H1 (cell line): ENCODE data around the gene ACTL10. TPM values are rescaled to one million over a fixed set of nuclear protein-coding genes. Genes with fewer than 3 reads are reported as not detected.

Source experiments
- CTCF ChIA-PET: fragments of 300-600 bp; sonication (Branson Sonifier 250); formaldehyde crosslinking; loops from one replicate; lab custom pipeline; 2021; ENCODE audit not compliant: partially characterized antibody; lab: Charles Lee
- POLR2A ChIA-PET: fragments of 300-600 bp; sonication (Branson Sonifier 250); formaldehyde crosslinking; loops from one replicate; lab custom pipeline; 2021; ENCODE audit warnings: inconsistent platforms; ENCODE audit not compliant: partially characterized antibody; lab: Charles Lee
- DNase-seq, 2 experiments: peaks; one replicate each; pipeline versions ENCODE4 v3.0.0 to v3.0.0-alpha.2; 2010 to 2022; ENCODE audit warnings: low spot score in 2 of 2, low read depth in 1 of 2, mixed read lengths in 1 of 2
- FAIRE-seq: peaks from 2 replicates; lab custom pipeline; 2011; peaks lifted over from hg19 to GRCh38; lab: Jason Lieb, UNC
- H2AFZ ChIP-seq: 2 replicates; pipeline ENCODE4 v1.8.1; 2012; ENCODE audit warnings: low read length, inconsistent platforms
- H2AK5ac ChIP-seq: 2 replicates; pipeline ENCODE4 v1.6.1; 2013; ENCODE audit warnings: low read depth, low read length
- H2BK120ac ChIP-seq: replicated peaks from 2 replicates; pipeline ENCODE3; 2013; ENCODE audit warnings: low read depth, low read length, inconsistent platforms
- H2BK12ac ChIP-seq: 2 replicates; pipeline ENCODE4 v1.6.1; 2013; ENCODE audit warnings: low read depth, low read length
- H2BK15ac ChIP-seq: 2 replicates; pipeline ENCODE4 v1.6.1; 2013; ENCODE audit warnings: low read length
- H2BK20ac ChIP-seq: 2 replicates; pipeline ENCODE4 v1.6.1; 2013; ENCODE audit warnings: low read length
- H2BK5ac ChIP-seq: 2 replicates; pipeline ENCODE4 v1.6.1; 2013; ENCODE audit warnings: low read depth, low read length
- H3K14ac ChIP-seq: 2 replicates; pipeline ENCODE4 v1.6.1; 2013; ENCODE audit warnings: inconsistent platforms; ENCODE audit not compliant: insufficient read length
- H3K18ac ChIP-seq: 2 replicates; pipeline ENCODE4 v1.6.1; 2013; ENCODE audit warnings: low read length; ENCODE audit errors: extremely low read depth
- H3K23ac ChIP-seq: 2 replicates; pipeline ENCODE4 v1.6.1; 2013; ENCODE audit warnings: inconsistent platforms; ENCODE audit not compliant: insufficient read length
- H3K23me2 ChIP-seq: 2 replicates; pipeline ENCODE4 v1.6.1; 2013; ENCODE audit warnings: low read depth, low read length
- H3K27ac ChIP-seq: 2 replicates; pipeline ENCODE4 v1.6.1; 2011; ENCODE audit warnings: low read depth, low read length, inconsistent platforms
- H3K27me3 ChIP-seq, 4 experiments: replicated peaks in 1 of 4; 1 replicate in 1 of 4; 2 replicates in 3 of 4; pipeline versions ENCODE4 v1.6.1 to v1.8.1; 2011 to 2013; ENCODE audit warnings: low read length in 3 of 4, mild to moderate bottlenecking in 3 of 4, inconsistent platforms in 2 of 4, mixed read lengths in 2 of 4, moderate library complexity in 1 of 4; ENCODE audit not compliant: control insufficient read depth in 3 of 4, insufficient read depth in 3 of 4; ENCODE audit errors: extremely low read depth in 1 of 4
- H3K36me3 ChIP-seq, 4 experiments: 2 replicates each; pipeline versions ENCODE4 v1.6.1 to v1.8.1; 2011 to 2013; ENCODE audit warnings: mild to moderate bottlenecking in 4 of 4, low read length in 3 of 4, moderate library complexity in 2 of 4, control low read depth in 1 of 4, inconsistent platforms in 1 of 4; ENCODE audit not compliant: insufficient read depth in 4 of 4, control insufficient read depth in 2 of 4
- H3K4ac ChIP-seq: replicated peaks from 2 replicates; pipeline ENCODE3; 2013; ENCODE audit warnings: low read length, low read depth, mixed read lengths, inconsistent platforms; ENCODE audit not compliant: insufficient read length
- H3K4me1 ChIP-seq, 4 experiments: replicated peaks in 1 of 4; 1 replicate in 1 of 4; 2 replicates in 3 of 4; pipeline versions ENCODE4 v1.6.1 to v1.8.1; 2011 to 2013; ENCODE audit warnings: low read length in 3 of 4, inconsistent platforms in 2 of 4, mixed read lengths in 1 of 4; ENCODE audit not compliant: insufficient read depth in 4 of 4, control insufficient read depth in 3 of 4
- H3K4me2 ChIP-seq, 2 experiments: 2 replicates each; pipeline versions ENCODE4 v1.6.1 to v1.8.1; 2011 to 2013; ENCODE audit warnings: low read depth in 2 of 2, low read length in 2 of 2, control low read depth in 1 of 2, inconsistent platforms in 1 of 2, mild to moderate bottlenecking in 1 of 2; ENCODE audit not compliant: insufficient read depth in 1 of 2
- H3K4me3 ChIP-seq, 4 experiments: fragments of 200-600, 300-600 bp in 1 of 4; sonication (generic), shearing (Covaris generic), sonication (Bioruptor Twin) in 1 of 4; 2 replicates each; pipeline versions ENCODE4 v1.5.1 to v1.8.1; 2011 to 2016; ENCODE audit warnings: low read length in 4 of 4, low read depth in 3 of 4, control low read depth in 2 of 4, inconsistent platforms in 2 of 4, mild to moderate bottlenecking in 2 of 4, mixed read lengths in 1 of 4, moderate library complexity in 1 of 4; ENCODE audit not compliant: insufficient read depth in 2 of 4; ENCODE audit errors: extremely low read depth in 1 of 4
- H3K56ac ChIP-seq: replicated peaks from 2 replicates; pipeline ENCODE3; 2013; ENCODE audit warnings: low read depth, mild to moderate bottlenecking, mixed read lengths, low read length, inconsistent platforms; ENCODE audit not compliant: insufficient read length
- H3K79me1 ChIP-seq: 2 replicates; pipeline ENCODE4 v1.6.1; 2013; ENCODE audit warnings: low read depth, low read length, control low read depth
- H3K79me2 ChIP-seq, 2 experiments: 2 replicates each; pipeline versions ENCODE4 v1.6.1 to v1.8.1; 2012 to 2013; ENCODE audit warnings: low read length in 2 of 2, mild to moderate bottlenecking in 2 of 2, inconsistent platforms in 1 of 2; ENCODE audit not compliant: insufficient read depth in 2 of 2, control insufficient read depth in 1 of 2
- H3K9ac ChIP-seq, 4 experiments: replicated peaks in 1 of 4; 1 replicate in 1 of 4; 2 replicates in 3 of 4; pipeline versions ENCODE4 v1.6.1 to v1.8.1; 2011 to 2013; ENCODE audit warnings: low read depth in 3 of 4, low read length in 3 of 4, control low read depth in 2 of 4, mild to moderate bottlenecking in 2 of 4, moderate library complexity in 2 of 4, inconsistent platforms in 1 of 4; ENCODE audit errors: extremely low read depth in 1 of 4
- H3K9me3 ChIP-seq, 2 experiments: 2 replicates each; pipeline versions ENCODE4 v1.6.1 to v1.8.1; 2012 to 2013; ENCODE audit warnings: mild to moderate bottlenecking in 2 of 2, moderate library complexity in 2 of 2, control low read depth in 1 of 2, inconsistent platforms in 1 of 2, low read depth in 1 of 2, low read length in 1 of 2, mixed read lengths in 1 of 2; ENCODE audit not compliant: insufficient read depth in 2 of 2
- H4K20me1 ChIP-seq, 2 experiments: replicated peaks in 1 of 2; 2 replicates each; pipeline versions ENCODE3 to v1.8.1; 2011 to 2013; ENCODE audit warnings: inconsistent platforms in 2 of 2, low read length in 2 of 2, mild to moderate bottlenecking in 1 of 2; ENCODE audit not compliant: insufficient read depth in 2 of 2, control insufficient read depth in 1 of 2
- H4K5ac ChIP-seq: 2 replicates; pipeline ENCODE4 v1.6.1; 2013; ENCODE audit warnings: low read length, low read depth, mixed read lengths, inconsistent platforms; ENCODE audit not compliant: insufficient read length
- H4K8ac ChIP-seq: 2 replicates; pipeline ENCODE4 v1.8.0; 2013; ENCODE audit warnings: mild to moderate bottlenecking, moderate library complexity, low read length, inconsistent platforms; ENCODE audit not compliant: insufficient read depth; ENCODE audit errors: extremely low read depth
- H4K91ac ChIP-seq: replicated peaks from 2 replicates; pipeline ENCODE3; 2013; ENCODE audit warnings: low read length, mixed read lengths, inconsistent platforms; ENCODE audit not compliant: insufficient read length
- CBX8 ChIP-seq: fragments of 300-800, 300-1000 bp; sonication (generic); IDR thresholded peaks from 2 replicates; pipeline ENCODE4 v1.7.1; 2016; ENCODE audit warnings: low read depth, low read length, borderline replicate concordance
- CHD1 ChIP-seq: IDR thresholded peaks from 2 replicates; pipeline ENCODE4 v1.6.1; 2012; ENCODE audit warnings: low read depth, low read length, improper control_type of control experiment
- EGR1 ChIP-seq: IDR thresholded peaks from 2 replicates; pipeline ENCODE4 v1.6.1; 2011; ENCODE audit warnings: low read depth, low read length, borderline replicate concordance
- KDM4A ChIP-seq: IDR thresholded peaks from one replicate; pipeline ENCODE4 v1.7.1; 2012; ENCODE audit warnings: low read depth, mild to moderate bottlenecking, moderate library complexity, low read length, inconsistent platforms; ENCODE audit not compliant: severe bottlenecking
- RXRA ChIP-seq: IDR thresholded peaks from 2 replicates; pipeline ENCODE4 v1.6.1; 2011; ENCODE audit warnings: low read depth, mild to moderate bottlenecking, low read length, moderate library complexity; ENCODE audit not compliant: insufficient read depth
- SAP30 ChIP-seq: fragments of 300-600 bp; sonication (generic); IDR thresholded peaks from 2 replicates; pipeline ENCODE4 v1.7.1; 2012; ENCODE audit warnings: low read length, moderate library complexity, mild to moderate bottlenecking, inconsistent platforms; ENCODE audit not compliant: insufficient read depth, insufficient replicate concordance
- TAF1 ChIP-seq: IDR thresholded peaks from 2 replicates; pipeline ENCODE4 v1.6.1; 2011; ENCODE audit warnings: mild to moderate bottlenecking, low read depth, low read length
- WGBS, 2 experiments: shearing (Covaris generic) in 1 of 2; methylation state at CpG; one replicate each; pipeline versions ENCODE4 v1.1.6 to v1.1.7; 2013 to 2015; ENCODE audit warnings: low lambda C conversion rate in 2 of 2, mixed read lengths in 2 of 2, inconsistent platforms in 1 of 2, low coverage in 1 of 2, missing lambda C conversion rate in 1 of 2; ENCODE audit not compliant: insufficient replicate concordance in 2 of 2, insufficient coverage in 1 of 2, insufficient read length in 1 of 2; ENCODE audit errors: extremely low coverage in 1 of 2, missing lambda C conversion rate in 1 of 2; 5-methylcytosine and 5-hydroxymethylcytosine counted together
- polyA plus RNA-seq, 7 experiments: library from polyadenylated mRNA; depleted of rRNA in 3 of 7; stranded (reverse) in 5 of 7; unstranded in 2 of 7; fragments of >200 nt in 5 of 7; fragments of 200-250 nt in 2 of 7; gene quantifications; 1 replicate in 5 of 7; 2 replicates in 1 of 7; 4 replicates in 1 of 7; pipeline versions ENCODE4 v1.2.1 to v1.2.3, GENCODE V29; 2011 to 2013; ENCODE audit warnings: missing spikeins in 2 of 7, mixed read lengths in 2 of 7
- total RNA-seq: library from RNA; stranded (reverse); fragmentation: NEBNext Ultra II Directional; extraction: Animal tissue kit (Norgen Biotek cat#: 25700); gene quantifications from 2 replicates; pipeline ENCODE4 v1.2.1, GENCODE V29; 2021
- TF ChIP-seq, protein P1 (sequence below), 3 experiments: IDR thresholded peaks; 1 replicate in 2 of 3; 2 replicates in 1 of 3; pipeline versions ENCODE4 v1.5.1 to v1.6.1; 2011; ENCODE audit warnings: low read length in 3 of 3, mild to moderate bottlenecking in 3 of 3, inconsistent platforms in 2 of 3, low read depth in 1 of 3, moderate library complexity in 1 of 3; ENCODE audit not compliant: insufficient read depth in 1 of 3; ENCODE audit errors: control extremely low read depth in 1 of 3

The ACTL10 gene
- total and polyA plus RNA-seq, 2 of the 8 experiments (the other 6 are each of a cell fraction or from before 2014, with no cell fraction given): 0.26 TPM; not detected in 1

GRCh38 chr20:33671573-33672288 lies 5.0 kb downstream of the ACTL10 start:
- Histone ChIP-seq H4K5ac (no peak overlapping the region), H3K56ac (no peak overlapping the region), H2BK12ac (no peak overlapping the region), H3K9ac (no peak overlapping the region; a peak in 1 of 7 replicates), H3K79me2 (no peaks in the 10 kb centered on the region), H2AFZ (no peak overlapping the region), H3K36me3 (peaks cover 4 to 16% (median 12%) of the 10 kb centered on the region in 4 experiments; a peak in 6 of 8 replicates), H3K79me1 (no peaks in the 10 kb centered on the region; the same call in 1 of the 2 replicates), H2BK120ac (no peak overlapping the region), H3K4ac (no peak overlapping the region), H3K4me3 (no peak overlapping the region), H3K23ac (no peak overlapping the region), H3K18ac (no peak overlapping the region), H4K8ac (peak overlapping the region; percentile 48; the same call in 1 of the 2 replicates), H2BK20ac (no peak overlapping the region), H3K27ac (no peak overlapping the region), H3K4me2 (no peak overlapping the region), H4K91ac (no peak overlapping the region), H3K9me3 (peaks cover 0 to 5% of the 10 kb centered on the region in 2 experiments; a peak in 1 of 4 replicates), H3K27me3 (peaks cover 0 to 7% (median 3%) of the 10 kb centered on the region in 4 experiments; a peak in 3 of 7 replicates), H3K23me2 (peaks cover 23% of the 10 kb centered on the region), H2BK5ac (no peak overlapping the region), H2AK5ac (no peak overlapping the region), H2BK15ac (no peak overlapping the region), H3K14ac (no peak overlapping the region), H4K20me1 (peaks cover 0 to 27% of the 10 kb centered on the region in 2 experiments), H3K4me1 (peaks cover 0 to 28% (median 14%) of the 10 kb centered on the region in 4 experiments; a peak in 5 of 7 replicates)
- FAIRE-seq (no peak), DNase-seq (no peak)
- TF ChIP-seq, protein P1, sequence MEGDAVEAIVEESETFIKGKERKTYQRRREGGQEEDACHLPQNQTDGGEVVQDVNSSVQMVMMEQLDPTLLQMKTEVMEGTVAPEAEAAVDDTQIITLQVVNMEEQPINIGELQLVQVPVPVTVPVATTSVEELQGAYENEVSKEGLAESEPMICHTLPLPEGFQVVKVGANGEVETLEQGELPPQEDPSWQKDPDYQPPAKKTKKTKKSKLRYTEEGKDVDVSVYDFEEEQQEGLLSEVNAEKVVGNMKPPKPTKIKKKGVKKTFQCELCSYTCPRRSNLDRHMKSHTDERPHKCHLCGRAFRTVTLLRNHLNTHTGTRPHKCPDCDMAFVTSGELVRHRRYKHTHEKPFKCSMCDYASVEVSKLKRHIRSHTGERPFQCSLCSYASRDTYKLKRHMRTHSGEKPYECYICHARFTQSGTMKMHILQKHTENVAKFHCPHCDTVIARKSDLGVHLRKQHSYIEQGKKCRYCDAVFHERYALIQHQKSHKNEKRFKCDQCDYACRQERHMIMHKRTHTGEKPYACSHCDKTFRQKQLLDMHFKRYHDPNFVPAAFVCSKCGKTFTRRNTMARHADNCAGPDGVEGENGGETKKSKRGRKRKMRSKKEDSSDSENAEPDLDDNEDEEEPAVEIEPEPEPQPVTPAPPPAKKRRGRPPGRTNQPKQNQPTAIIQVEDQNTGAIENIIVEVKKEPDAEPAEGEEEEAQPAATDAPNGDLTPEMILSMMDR (IDR thresholded peaks at IDR 0.05; ENCODE audit: control extremely low read depth in 1 of 3, insufficient read depth in 1 of 3, low read depth in 1 of 3, low read length in 3 of 3): no peak
- TF ChIP-seq EGR1: no peak
- TF ChIP-seq TAF1: no peak
- no peak for TF ChIP-seq CBX8
- TF ChIP-seq RXRA: no peak
- TF ChIP-seq SAP30: no peak
- no peak for TF ChIP-seq CHD1
- no peak for TF ChIP-seq KDM4A
- CTCF ChIA-PET: interaction anchor here (0.6 to 1.7 kb wide), 7 partner anchors 8 to 409 kb away, joined by 3 to 6 read pairs (median 3); no protein-coding TSS in a partner anchor
- POLR2A ChIA-PET: interaction anchor here (0.5 to 17.9 kb wide), 6 partner anchors 4 to 256 kb away, joined by 3 to 245 read pairs (median 4); partner anchors contain the start of genes ACTL10, C20orf144 and NECAB3
- WGBS, 2 experiments: 94% methylated on average over 8 of the region's 8 CpGs; no CpG with 5 or more reads in 1 of the 2 experiments
